ENCODE measurements around the gene CNN2. TPM values are rescaled to one million over a fixed set of nuclear protein-coding genes. Genes with fewer than 3 reads are reported as not detected.

CNN2 gene
- total and polyA plus RNA-seq, 2 experiments from 2014 or later, result 115 to 247 TPM

DNA sequence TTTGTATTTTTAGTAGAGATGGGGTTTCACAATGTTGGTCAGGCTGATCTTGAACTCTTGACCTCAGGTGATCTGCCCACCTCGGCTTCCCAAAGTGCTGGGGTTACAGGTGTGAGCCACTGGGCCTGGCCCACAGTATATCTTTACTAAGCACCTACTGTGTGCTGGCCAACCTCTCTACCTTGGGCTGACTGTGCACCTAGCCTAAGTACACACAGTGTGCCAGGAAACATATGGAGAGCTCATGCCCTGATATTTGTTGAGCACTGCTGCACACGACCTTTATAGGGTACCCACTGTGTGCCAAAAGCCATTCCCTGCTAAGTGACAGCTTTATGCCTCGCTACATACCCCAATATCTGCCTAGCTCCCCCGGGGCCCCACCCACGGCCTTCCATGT lies 34.3 kb downstream of the CNN2 start:
- H3K4me3 ChIP-seq, result no peak overlapping the region
- H3K9me2 ChIP-seq (replicated peaks; ENCODE audit: insufficient read depth), result no peaks in the 10 kb centered on the region
- no peak overlapping the region for H2AFZ ChIP-seq
- no peak overlapping the region for H3K27ac ChIP-seq
- 87% methylated on average over 5 of the region's 5 CpGs for WGBS (ENCODE audit: low lambda C conversion rate, missing lambda C conversion rate)
- no peaks in the 10 kb centered on the region for H3K27me3 ChIP-seq
- TF ChIP-seq, protein P1, sequence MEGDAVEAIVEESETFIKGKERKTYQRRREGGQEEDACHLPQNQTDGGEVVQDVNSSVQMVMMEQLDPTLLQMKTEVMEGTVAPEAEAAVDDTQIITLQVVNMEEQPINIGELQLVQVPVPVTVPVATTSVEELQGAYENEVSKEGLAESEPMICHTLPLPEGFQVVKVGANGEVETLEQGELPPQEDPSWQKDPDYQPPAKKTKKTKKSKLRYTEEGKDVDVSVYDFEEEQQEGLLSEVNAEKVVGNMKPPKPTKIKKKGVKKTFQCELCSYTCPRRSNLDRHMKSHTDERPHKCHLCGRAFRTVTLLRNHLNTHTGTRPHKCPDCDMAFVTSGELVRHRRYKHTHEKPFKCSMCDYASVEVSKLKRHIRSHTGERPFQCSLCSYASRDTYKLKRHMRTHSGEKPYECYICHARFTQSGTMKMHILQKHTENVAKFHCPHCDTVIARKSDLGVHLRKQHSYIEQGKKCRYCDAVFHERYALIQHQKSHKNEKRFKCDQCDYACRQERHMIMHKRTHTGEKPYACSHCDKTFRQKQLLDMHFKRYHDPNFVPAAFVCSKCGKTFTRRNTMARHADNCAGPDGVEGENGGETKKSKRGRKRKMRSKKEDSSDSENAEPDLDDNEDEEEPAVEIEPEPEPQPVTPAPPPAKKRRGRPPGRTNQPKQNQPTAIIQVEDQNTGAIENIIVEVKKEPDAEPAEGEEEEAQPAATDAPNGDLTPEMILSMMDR (IDR thresholded peaks at IDR 0.05; ENCODE audit: poor library complexity), result no peak
- TF ChIP-seq EZH2 (IDR thresholded peaks at IDR 0.05; ENCODE audit: borderline replicate concordance), result no peak
- no peak for TF ChIP-seq EZH2phosphoT487 (IDR thresholded peaks at IDR 0.05; ENCODE audit: low read depth, severe bottlenecking, unreplicated experiment)
- H3K79me2 ChIP-seq, result no peaks in the 10 kb centered on the region
- no peaks in the 10 kb centered on the region for H4K20me1 ChIP-seq (ENCODE audit: insufficient read depth, poor library complexity, severe bottlenecking)
- no peak overlapping the region for H3K4me2 ChIP-seq
- no peak for DNase-seq (ENCODE audit: low spot score)
- H3K36me3 ChIP-seq (replicated peaks; ENCODE audit: insufficient read depth, low read depth), result no peaks in the 10 kb centered on the region
- H3K9me3 ChIP-seq (ENCODE audit: low read depth), result peaks cover 4% of the 10 kb centered on the region
- peaks cover 12% of the 10 kb centered on the region for H3K4me1 ChIP-seq (ENCODE audit: insufficient read depth)

DNA sequence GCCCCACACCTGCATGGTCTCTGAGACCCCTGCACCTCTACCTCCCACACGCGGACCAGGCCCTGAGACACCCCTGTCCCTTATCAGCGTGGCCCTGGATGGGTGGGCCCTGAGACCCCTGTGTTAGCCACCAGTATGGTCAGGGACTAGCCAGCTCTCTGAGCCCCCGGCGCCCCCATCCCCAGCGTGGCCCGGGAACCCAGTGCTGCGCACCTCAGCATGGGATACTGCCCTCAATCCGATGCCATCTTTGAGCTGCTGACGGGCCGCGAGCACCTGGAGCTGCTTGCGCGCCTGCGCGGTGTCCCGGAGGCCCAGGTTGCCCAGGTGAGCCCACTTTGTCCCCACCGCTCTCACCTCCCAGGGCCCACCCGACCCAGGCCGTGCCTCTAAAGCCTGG lies 35.6 kb downstream of the CNN2 start:
- Histone ChIP-seq H3K79me2 (no peaks in the 10 kb centered on the region), H3K27me3 (peaks cover 3% of the 10 kb centered on the region), H3K36me3 (replicated peaks; ENCODE audit: insufficient read depth, low read depth) (no peaks in the 10 kb centered on the region), H3K9me3 (ENCODE audit: low read depth) (peaks cover 4% of the 10 kb centered on the region), H4K20me1 (ENCODE audit: insufficient read depth, poor library complexity, severe bottlenecking) (no peaks in the 10 kb centered on the region), H2AFZ (no peak overlapping the region), H3K4me1 (ENCODE audit: insufficient read depth) (peaks cover 23% of the 10 kb centered on the region), H3K4me2 (no peak overlapping the region), H3K4me3 (no peak overlapping the region), H3K27ac (no peak overlapping the region), H3K9me2 (replicated peaks; ENCODE audit: insufficient read depth) (no peaks in the 10 kb centered on the region)
- TF ChIP-seq EZH2phosphoT487 (IDR thresholded peaks at IDR 0.05; ENCODE audit: low read depth, severe bottlenecking, unreplicated experiment) (no peak), EZH2 (IDR thresholded peaks at IDR 0.05; ENCODE audit: borderline replicate concordance) (no peak)
- TF ChIP-seq, protein P1 (IDR thresholded peaks at IDR 0.05; ENCODE audit: poor library complexity), result no peak
- DNase-seq (ENCODE audit: low spot score), result no peak
- over 99% methylated on average over 20 of the region's 20 CpGs for WGBS (ENCODE audit: low lambda C conversion rate, missing lambda C conversion rate)

DNA sequence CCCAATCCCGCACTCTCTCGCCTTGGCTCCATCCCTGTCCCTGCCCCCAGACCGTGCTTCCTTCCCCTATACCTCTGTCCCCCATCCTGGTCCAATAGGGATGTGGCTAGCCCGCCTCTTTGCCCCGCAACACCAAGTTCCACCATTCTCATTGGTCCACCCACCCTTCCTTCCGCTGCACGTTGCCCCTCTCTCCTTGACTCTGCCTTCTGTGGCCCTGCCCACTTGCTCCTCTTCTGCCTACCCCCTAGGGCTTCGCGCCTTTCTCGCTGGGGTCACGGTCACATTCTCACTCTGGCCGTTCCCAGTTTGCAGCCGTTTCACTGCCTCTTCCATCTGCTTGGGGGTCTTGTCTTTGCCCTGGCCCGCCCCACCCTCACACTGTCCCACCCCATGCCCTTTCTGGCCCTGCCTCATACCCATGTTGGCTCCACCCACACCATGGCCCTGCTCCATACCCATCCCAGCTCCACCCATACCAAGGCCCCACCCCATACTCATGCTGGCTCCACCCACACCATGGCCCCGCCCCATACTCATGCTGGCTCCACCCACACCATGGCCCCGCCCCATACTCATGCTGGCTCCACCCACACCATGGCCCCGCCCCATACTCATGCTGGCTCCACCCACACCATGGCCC lies 36.1 kb downstream of the CNN2 start:
- no peak overlapping the region for H3K27ac ChIP-seq
- no peaks in the 10 kb centered on the region for H3K9me2 ChIP-seq (replicated peaks; ENCODE audit: insufficient read depth)
- H2AFZ ChIP-seq, result no peak overlapping the region
- H3K4me1 ChIP-seq (ENCODE audit: insufficient read depth), result peaks cover 28% of the 10 kb centered on the region
- no peak for DNase-seq (ENCODE audit: low spot score)
- no peaks in the 10 kb centered on the region for H4K20me1 ChIP-seq (ENCODE audit: insufficient read depth, poor library complexity, severe bottlenecking)
- no peaks in the 10 kb centered on the region for H3K36me3 ChIP-seq (replicated peaks; ENCODE audit: insufficient read depth, low read depth)
- no peak overlapping the region for H3K4me2 ChIP-seq
- no peak overlapping the region for H3K4me3 ChIP-seq
- 90% methylated on average over 15 of the region's 17 CpGs for WGBS (ENCODE audit: low lambda C conversion rate, missing lambda C conversion rate)
- H3K9me3 ChIP-seq (ENCODE audit: low read depth), result peaks cover 3% of the 10 kb centered on the region
- H3K27me3 ChIP-seq, result peaks cover 8% of the 10 kb centered on the region
- no peaks in the 10 kb centered on the region for H3K79me2 ChIP-seq
- no peak for TF ChIP-seq EZH2phosphoT487 (IDR thresholded peaks at IDR 0.05; ENCODE audit: low read depth, severe bottlenecking, unreplicated experiment)
- TF ChIP-seq, protein P1 (IDR thresholded peaks at IDR 0.05; ENCODE audit: poor library complexity), result no peak
- TF ChIP-seq EZH2 (IDR thresholded peaks at IDR 0.05; ENCODE audit: borderline replicate concordance), result no peak
